ENCODE results near the gene SCFD2.

The SCFD2 gene

DNA sequence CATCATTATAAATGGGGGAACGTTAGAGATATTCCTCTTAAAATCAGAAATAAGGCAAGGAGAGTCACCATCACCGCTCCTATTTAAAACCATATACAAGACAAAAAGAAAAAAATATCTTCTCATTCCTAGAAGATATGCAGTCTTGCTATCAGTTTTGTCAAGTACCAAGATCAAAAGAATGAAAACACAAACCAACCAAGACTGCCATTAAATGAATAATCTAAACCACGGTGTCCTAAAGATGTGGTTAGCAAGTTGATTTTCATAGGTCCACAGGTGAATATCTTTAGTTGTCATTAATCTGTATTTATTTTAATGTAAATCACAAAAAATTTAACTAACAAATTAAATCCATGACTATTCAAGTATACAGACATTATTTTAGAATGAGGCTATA, 39.3 kb downstream of the SCFD2 start:
- TF ChIP-seq, protein P1, sequence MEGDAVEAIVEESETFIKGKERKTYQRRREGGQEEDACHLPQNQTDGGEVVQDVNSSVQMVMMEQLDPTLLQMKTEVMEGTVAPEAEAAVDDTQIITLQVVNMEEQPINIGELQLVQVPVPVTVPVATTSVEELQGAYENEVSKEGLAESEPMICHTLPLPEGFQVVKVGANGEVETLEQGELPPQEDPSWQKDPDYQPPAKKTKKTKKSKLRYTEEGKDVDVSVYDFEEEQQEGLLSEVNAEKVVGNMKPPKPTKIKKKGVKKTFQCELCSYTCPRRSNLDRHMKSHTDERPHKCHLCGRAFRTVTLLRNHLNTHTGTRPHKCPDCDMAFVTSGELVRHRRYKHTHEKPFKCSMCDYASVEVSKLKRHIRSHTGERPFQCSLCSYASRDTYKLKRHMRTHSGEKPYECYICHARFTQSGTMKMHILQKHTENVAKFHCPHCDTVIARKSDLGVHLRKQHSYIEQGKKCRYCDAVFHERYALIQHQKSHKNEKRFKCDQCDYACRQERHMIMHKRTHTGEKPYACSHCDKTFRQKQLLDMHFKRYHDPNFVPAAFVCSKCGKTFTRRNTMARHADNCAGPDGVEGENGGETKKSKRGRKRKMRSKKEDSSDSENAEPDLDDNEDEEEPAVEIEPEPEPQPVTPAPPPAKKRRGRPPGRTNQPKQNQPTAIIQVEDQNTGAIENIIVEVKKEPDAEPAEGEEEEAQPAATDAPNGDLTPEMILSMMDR (IDR thresholded peaks at IDR 0.05; ENCODE audit: low read length), result no peak
- no peak for TF ChIP-seq EZH2 (IDR thresholded peaks at IDR 0.05; ENCODE audit: borderline replicate concordance, low read length)
- H3K4me3 ChIP-seq (ENCODE audit: low read depth, low read length, poor library complexity, severe bottlenecking), result no peak overlapping the region
- H3K79me2 ChIP-seq (ENCODE audit: insufficient read depth, low read length), result no peaks in the 10 kb centered on the region; the same call in 1 of the 2 replicates
- H4K20me1 ChIP-seq (ENCODE audit: insufficient read depth, low read length), result no peaks in the 10 kb centered on the region
- no peak overlapping the region for H3K4me2 ChIP-seq (ENCODE audit: low read length)
- no peaks in the 10 kb centered on the region for H3F3A ChIP-seq (ENCODE audit: insufficient read depth, low read length)
- H3K9ac ChIP-seq (ENCODE audit: low read length), result no peak overlapping the region
- no peaks in the 10 kb centered on the region for H3K9me2 ChIP-seq (ENCODE audit: low read depth, low read length)
- no peaks in the 10 kb centered on the region for H3K4me1 ChIP-seq (ENCODE audit: insufficient read depth, low read length, severe bottlenecking)
- H2AFZ ChIP-seq (ENCODE audit: low read length), result no peak overlapping the region
- H3K9me3 ChIP-seq (ENCODE audit: low read length), result no peaks in the 10 kb centered on the region
- no peaks in the 10 kb centered on the region for H3K27me3 ChIP-seq (ENCODE audit: insufficient read depth, low read length)
- peaks cover 7% of the 10 kb centered on the region; the same call in 1 of the 2 replicates for H3K36me3 ChIP-seq (ENCODE audit: insufficient read depth, low read length)
- H3K27ac ChIP-seq (ENCODE audit: low read depth, low read length, poor library complexity, severe bottlenecking), result no peak overlapping the region

- peaks cover 7% of the 10 kb centered on the region; the same call in 1 of the 2 replicates for H3K36me3 ChIP-seq (ENCODE audit: insufficient read depth, low read length)
- no peaks in the 10 kb centered on the region for H4K20me1 ChIP-seq (ENCODE audit: insufficient read depth, low read length)
- H3F3A ChIP-seq (ENCODE audit: insufficient read depth, low read length), result no peaks in the 10 kb centered on the region
- TF ChIP-seq EZH2 (IDR thresholded peaks at IDR 0.05; ENCODE audit: borderline replicate concordance, low read length), result no peak
- TF ChIP-seq, protein P1 (IDR thresholded peaks at IDR 0.05; ENCODE audit: low read length), result no peak
- no peaks in the 10 kb centered on the region for H3K9me2 ChIP-seq (ENCODE audit: low read depth, low read length)
- no peak overlapping the region for H3K4me2 ChIP-seq (ENCODE audit: low read length)
- H3K9me3 ChIP-seq (ENCODE audit: low read length), result no peaks in the 10 kb centered on the region
- H3K79me2 ChIP-seq (ENCODE audit: insufficient read depth, low read length), result peaks cover 3% of the 10 kb centered on the region; the same call in 1 of the 2 replicates
- H3K4me3 ChIP-seq (ENCODE audit: low read depth, low read length, poor library complexity, severe bottlenecking), result no peak overlapping the region
- H3K4me1 ChIP-seq (ENCODE audit: insufficient read depth, low read length, severe bottlenecking), result no peaks in the 10 kb centered on the region
- no peaks in the 10 kb centered on the region for H3K27me3 ChIP-seq (ENCODE audit: insufficient read depth, low read length)
- no peak overlapping the region for H3K27ac ChIP-seq (ENCODE audit: low read depth, low read length, poor library complexity, severe bottlenecking)
- no peak overlapping the region for H2AFZ ChIP-seq (ENCODE audit: low read length)
- H3K9ac ChIP-seq (ENCODE audit: low read length), result no peak overlapping the region
Measured at GRCh38 chr4:53322696-53323095, 43.2 kb downstream of the SCFD2 start.

DNA sequence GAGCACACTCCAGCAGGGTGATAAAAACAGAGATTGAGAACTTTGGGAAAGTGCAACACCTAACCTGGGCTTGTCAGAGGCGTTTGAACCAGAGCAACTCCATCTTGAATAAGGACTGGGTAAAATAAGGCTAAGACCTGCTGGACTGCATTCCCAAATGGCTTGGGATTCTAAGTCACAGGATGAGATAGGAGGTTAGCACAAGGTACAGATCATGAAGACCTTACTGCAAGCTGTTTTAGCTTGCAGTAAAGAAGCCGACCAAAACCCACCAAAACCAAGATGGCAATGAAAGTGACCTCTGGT, 43.9 kb downstream of the SCFD2 start:
- Histone ChIP-seq H3K36me3 (ENCODE audit: insufficient read depth, low read length) (peaks cover under 1% of the 10 kb centered on the region; the same call in 1 of the 2 replicates), H3K4me3 (ENCODE audit: low read depth, low read length, poor library complexity, severe bottlenecking) (no peak overlapping the region), H3K9me2 (ENCODE audit: low read depth, low read length) (no peaks in the 10 kb centered on the region), H3K9ac (ENCODE audit: low read length) (no peak overlapping the region), H2AFZ (ENCODE audit: low read length) (no peak overlapping the region), H4K20me1 (ENCODE audit: insufficient read depth, low read length) (no peaks in the 10 kb centered on the region), H3K27ac (ENCODE audit: low read depth, low read length, poor library complexity, severe bottlenecking) (no peak overlapping the region), H3K4me2 (ENCODE audit: low read length) (no peak overlapping the region), H3K9me3 (ENCODE audit: low read length) (no peaks in the 10 kb centered on the region), H3K27me3 (ENCODE audit: insufficient read depth, low read length) (no peaks in the 10 kb centered on the region), H3K79me2 (ENCODE audit: insufficient read depth, low read length) (peaks cover 3% of the 10 kb centered on the region; the same call in 1 of the 2 replicates), H3K4me1 (ENCODE audit: insufficient read depth, low read length, severe bottlenecking) (no peaks in the 10 kb centered on the region), H3F3A (ENCODE audit: insufficient read depth, low read length) (no peaks in the 10 kb centered on the region)
- TF ChIP-seq EZH2 (IDR thresholded peaks at IDR 0.05; ENCODE audit: borderline replicate concordance, low read length), result no peak
- TF ChIP-seq, protein P1 (IDR thresholded peaks at IDR 0.05; ENCODE audit: low read length), result no peak
